Right lobe of liver (tissue), 6 donors: ENCODE measurements around the gene TUB. TPM values are rescaled to one million over a fixed set of nuclear protein-coding genes. Genes with fewer than 3 reads are reported as not detected.

Source experiments
- ATAC-seq, 4 donors: fragments of 200-7000 bp; cut with Tn5 transposase; one replicate each; pipeline ENCODE4 v1.9.1; 2020; ENCODE audit warnings: mild to moderate bottlenecking in 4 of 4, moderate library complexity in 4 of 4
- DNase-seq, 3 donors: peaks; one replicate each; pipeline ENCODE4 v3.0.0-alpha.2; 2020
- H3K27ac ChIP-seq, 3 donors: fragments of 200-600 bp; one replicate each; pipeline ENCODE4 v1.8.0; 2022
- H3K27me3 ChIP-seq, 2 donors: fragments of 200-600 bp; one replicate each; pipeline ENCODE4 v1.8.0; 2022
- H3K36me3 ChIP-seq, 4 donors: fragments of 200-600 bp; sonication (generic) in 1 of 4; one replicate each; pipeline versions ENCODE4 v1.5.1 to v1.8.0; 2017 to 2022; ENCODE audit warnings: control low read depth in 1 of 4
- H3K4me1 ChIP-seq, 4 donors: fragments of 200-600 bp; sonication (generic) in 1 of 4; one replicate each; pipeline versions ENCODE4 v1.5.1 to v1.8.0; 2017 to 2022; ENCODE audit warnings: control low read depth in 1 of 4
- H3K4me3 ChIP-seq, 3 donors: fragments of 200-600 bp; one replicate each; pipeline ENCODE4 v1.8.0; 2022
- H3K9me3 ChIP-seq, 4 donors: fragments of 200-600 bp; sonication (generic) in 1 of 4; one replicate each; pipeline versions ENCODE4 v1.5.1 to v1.8.0; 2017 to 2022; ENCODE audit warnings: control low read depth in 1 of 4
- CTCF ChIP-seq, 4 donors: fragments of 200-600 bp in 3 of 4; fragments of 450-650 bp in 1 of 4; IDR thresholded peaks; one replicate each; pipeline versions ENCODE4 v1.5.1 to v1.8.0; 2016 to 2022; ENCODE audit warnings: antibody characterized with exemption in 4 of 4, mild to moderate bottlenecking in 2 of 4
- POLR2A ChIP-seq: fragments of 450-650 bp; IDR thresholded peaks from one replicate; pipeline ENCODE4 v1.6.1; 2017; ENCODE audit warnings: antibody characterized with exemption, mild to moderate bottlenecking
- WGBS: methylation state at CpG from one replicate; pipeline ENCODE4 v1.1.6; 2018; ENCODE audit warnings: low coverage, low lambda C conversion rate; ENCODE audit not compliant: insufficient coverage; ENCODE audit errors: missing lambda C conversion rate; 5-methylcytosine and 5-hydroxymethylcytosine counted together
- intact Hi-C, 2 donors: fragments of 100-400 bp; cut with DNase I; formaldehyde crosslinking; loops; one replicate each; pipeline versions ENCODE4 v1.11.2 to v1.14.1; 2022
- total RNA-seq, 6 experiments: library from RNA; depleted of rRNA in 2 of 6; stranded (reverse); fragments of >200 nt in 2 of 6; fragmentation: NEBNext Ultra II Directional in 3 of 6; extraction: Animal tissue kit (Norgen Biotek cat#: 25700) in 3 of 6; gene quantifications; one replicate each; pipeline versions ENCODE4 v1.1.0 to v1.2.4, GENCODE V29; 2016 to 2023
- donor health status: DM: no; HTN: yes; CAD: no.
- donor health status: DM: no; HTN: no; CAD: no.
- donor health status: DM: no; HTN: no; CAD: no.
- donor health status: DM: no; HTN: yes; CAD: no.
- donor health status: DM: no; HTN: yes; CAD: no.

The TUB gene
- total RNA-seq, 6 experiments from 2014 or later, result 0.42 to 3.1 (median 0.89) TPM

- WGBS, result 96% methylated on average over 5 of the region's 15 CpGs
- no peak overlapping the region for H3K4me3 ChIP-seq
- no peak for DNase-seq
- no peaks in the 10 kb centered on the region for H3K27me3 ChIP-seq
- H3K9me3 ChIP-seq, result no peaks in the 10 kb centered on the region
- no peak overlapping the region for H3K27ac ChIP-seq
- intact Hi-C loops, result no loop called here
- peaks cover 0 to 4% (median 0%) of the 10 kb centered on the region in 4 donors for H3K4me1 ChIP-seq
- TF ChIP-seq POLR2A (no peak), CTCF (IDR thresholded peaks at IDR 0.05) (no peak)
- ATAC-seq, result no peak
- no peaks in the 10 kb centered on the region for H3K36me3 ChIP-seq
Measured at GRCh38 chr11:8082391-8083087, 1.5 kb downstream of the TUB start.

GRCh38 chr11:8083088-8083395 lies 2.0 kb downstream of the TUB start:
- Histone ChIP-seq H3K36me3 (no peaks in the 10 kb centered on the region), H3K27ac (no peak overlapping the region), H3K27me3 (no peaks in the 10 kb centered on the region), H3K4me1 (peaks cover 0 to 4% (median 0%) of the 10 kb centered on the region in 4 donors), H3K4me3 (no peak overlapping the region), H3K9me3 (no peaks in the 10 kb centered on the region)
- DNase-seq, result no peak
- WGBS, result 75% methylated on average over 2 of the region's 9 CpGs
- ATAC-seq, result no peak
- TF ChIP-seq CTCF (IDR thresholded peaks at IDR 0.05) (no peak), POLR2A (no peak)
- intact Hi-C loops, result no loop called here

- H3K4me3 ChIP-seq, result no peak overlapping the region
- no peak for DNase-seq
- peaks cover 0 to 4% (median 0%) of the 10 kb centered on the region in 4 donors for H3K4me1 ChIP-seq
- TF ChIP-seq POLR2A (no peak), CTCF (IDR thresholded peaks at IDR 0.05) (no peak)
- H3K9me3 ChIP-seq, result no peaks in the 10 kb centered on the region
- intact Hi-C loops, result no loop called here
- H3K27ac ChIP-seq, result no peak overlapping the region
- WGBS, result 67% methylated on average over 1 of the region's 1 CpG
- H3K27me3 ChIP-seq, result no peaks in the 10 kb centered on the region
- ATAC-seq, result no peak
- H3K36me3 ChIP-seq, result no peaks in the 10 kb centered on the region
Measured at GRCh38 chr11:8083871-8084281, 2.9 kb downstream of the TUB start.

GRCh38 chr11:8084352-8084751 lies 3.3 kb downstream of the TUB start:
- Histone ChIP-seq H3K27ac (no peak overlapping the region), H3K36me3 (no peaks in the 10 kb centered on the region), H3K9me3 (no peaks in the 10 kb centered on the region), H3K27me3 (no peaks in the 10 kb centered on the region), H3K4me1 (peaks cover 0 to 4% (median 0%) of the 10 kb centered on the region in 4 donors), H3K4me3 (no peak overlapping the region)
- DNase-seq (no peak), ATAC-seq (no peak)
- intact Hi-C loops, result no loop called here
- WGBS, result 92% methylated on average over 5 of the region's 6 CpGs
- TF ChIP-seq CTCF (IDR thresholded peaks at IDR 0.05) (no peak), POLR2A (no peak)
